A549 (cell line): ENCODE measurements around the gene ODF4. TPM values are rescaled to one million over a fixed set of nuclear protein-coding genes. Genes with fewer than 3 reads are reported as not detected.

Source experiments
- ATAC-seq, 2 experiments: fragments of 200-7000 bp in 1 of 2; fragments of >200 bp in 1 of 2; cut with Nextera tagmentation in 1 of 2; cut with Tn5 transposase in 1 of 2; 3 replicates each; pipeline versions ENCODE4 v1.8.0 to v1.9.1; 2018 to 2020; ENCODE audit warnings: mild to moderate bottlenecking in 1 of 2, moderate library complexity in 1 of 2
- CTCF ChIA-PET: fragments of 300-600 bp; sonication (Branson Sonifier 250); formaldehyde crosslinking; extraction: SDS; loops from one replicate; lab custom pipeline; 2021; ENCODE audit warnings: antibody characterized with exemption, inconsistent platforms; lab: Yijun Ruan, JAX
- POLR2A ChIA-PET: fragments of 350-600 bp; formaldehyde crosslinking; extraction: SDS; loops from one replicate; lab custom pipeline; 2021; ENCODE audit warnings: antibody characterized with exemption, inconsistent platforms; lab: Yijun Ruan, JAX
- DNase-seq, 2 experiments: peaks; one replicate each; pipeline versions ENCODE4 v3.0.0 to v3.0.0-alpha.2; 2011 to 2016; ENCODE audit warnings: low read depth in 1 of 2, low spot score in 1 of 2
- FAIRE-seq: peaks from 2 replicates; lab custom pipeline; 2011; peaks lifted over from hg19 to GRCh38; lab: Jason Lieb, UNC
- H3K27ac ChIP-seq, 2 experiments: fragments of >200 bp; sonication (Bioruptor Twin); formaldehyde crosslinking; 3 replicates each; pipeline ENCODE4 v1.5.1; 2016 to 2017
- H3K4me1 ChIP-seq: fragments of >200 bp; sonication (Bioruptor Twin); formaldehyde crosslinking; 3 replicates; pipeline ENCODE4 v1.6.1; 2016
- H3K4me2 ChIP-seq: fragments of >200 bp; sonication (Bioruptor Twin); formaldehyde crosslinking; 3 replicates; pipeline ENCODE4 v1.6.1; 2016
- H3K4me3 ChIP-seq: fragments of >200 bp; sonication (Bioruptor Twin); formaldehyde crosslinking; 3 replicates; pipeline ENCODE4 v1.5.1; 2016
- H3K9me3 ChIP-seq: fragments of >200 bp; sonication (Bioruptor Twin); formaldehyde crosslinking; 3 replicates; pipeline ENCODE4 v1.6.1; 2016
- CBX2 ChIP-seq: fragments of 200-600 bp; sonication (generic); IDR thresholded peaks from 2 replicates; pipeline ENCODE4 v1.6.1; 2016; ENCODE audit warnings: low read depth, mild to moderate bottlenecking, borderline replicate concordance
- EHMT2 ChIP-seq: fragments of 200-600 bp; sonication (generic); IDR thresholded peaks from 2 replicates; pipeline ENCODE4 v1.6.1; 2016; ENCODE audit warnings: antibody characterized with exemption, low read depth, mild to moderate bottlenecking, moderate library complexity
- FOSL2 ChIP-seq, 2 experiments: fragments of 450-650 bp in 1 of 2; fragments of >200 bp in 1 of 2; sonication (Bioruptor Twin) in 1 of 2; formaldehyde crosslinking; IDR thresholded peaks; 2 replicates each; pipeline versions ENCODE4 v1.5.0 to v1.6.1; 2016 to 2020; ENCODE audit warnings: mild to moderate bottlenecking in 1 of 2, moderate library complexity in 1 of 2
- FOXS1 ChIP-seq: fragments of 250-450 bp; sonication (Bioruptor Pico); IDR thresholded peaks from 2 replicates; pipeline ENCODE4 v1.5.0; 2020; ENCODE audit warnings: mild to moderate bottlenecking, moderate library complexity
- HDAC2 ChIP-seq: fragments of 200-600 bp; sonication (generic); IDR thresholded peaks from 2 replicates; pipeline ENCODE4 v1.6.1; 2016
- HOXB13 ChIP-seq: fragments of 250-450 bp; sonication (Bioruptor Pico); IDR thresholded peaks from 2 replicates; pipeline ENCODE4 v1.5.0; 2020; ENCODE audit warnings: low read depth, mild to moderate bottlenecking, moderate library complexity
- HOXB5 ChIP-seq: fragments of 250-450 bp; sonication (Bioruptor Pico); IDR thresholded peaks from 2 replicates; pipeline ENCODE4 v1.5.0; 2020; ENCODE audit warnings: mild to moderate bottlenecking, moderate library complexity
- JUNB ChIP-seq: fragments of >200 bp; sonication (Bioruptor Twin); formaldehyde crosslinking; IDR thresholded peaks from 2 replicates; pipeline ENCODE4 v1.6.1; 2016
- MAFK ChIP-seq: fragments of 450-650 bp; IDR thresholded peaks from 2 replicates; pipeline ENCODE4 v1.6.1; 2014; ENCODE audit not compliant: partially characterized antibody
- MAZ ChIP-seq: fragments of 150-350 bp; IDR thresholded peaks from 2 replicates; pipeline ENCODE4 v1.6.1; 2014; ENCODE audit warnings: antibody characterized with exemption, low read depth, low read length, borderline replicate concordance
- MYC ChIP-seq: IDR thresholded peaks from 2 replicates; pipeline ENCODE4 v1.6.1; 2012; ENCODE audit warnings: mild to moderate bottlenecking, inconsistent platforms, low read length, improper control_type of control experiment, borderline replicate concordance
- NR3C1 ChIP-seq: fragments of >200 bp; sonication (Bioruptor Twin); formaldehyde crosslinking; IDR thresholded peaks from 3 replicates; pipeline ENCODE4 v1.6.1; 2017
- POLR2A ChIP-seq: IDR thresholded peaks from 2 replicates; pipeline ENCODE4 v1.6.1; 2012; ENCODE audit warnings: mild to moderate bottlenecking, low read length
- RAD21 ChIP-seq, 2 experiments: fragments of >200 bp in 1 of 2; sonication (Bioruptor Twin) in 1 of 2; formaldehyde crosslinking in 1 of 2; IDR thresholded peaks in 1 of 2; conservative IDR thresholded peaks in 1 of 2; 2 replicates in 1 of 2; 3 replicates in 1 of 2; pipeline ENCODE4 v1.6.1; 2012 to 2018; ENCODE audit warnings: inconsistent platforms in 1 of 2
- SREBF2 ChIP-seq: fragments of 450-650 bp; IDR thresholded peaks from 2 replicates; pipeline ENCODE4 v1.6.1; 2014; ENCODE audit warnings: mild to moderate bottlenecking, moderate library complexity
- ZFP36 ChIP-seq: fragments of 450-650 bp; IDR thresholded peaks from 2 replicates; pipeline ENCODE4 v1.6.1; 2014; ENCODE audit warnings: borderline replicate concordance; ENCODE audit not compliant: partially characterized antibody
- ZNF302 ChIP-seq: fragments of 250-450 bp; sonication (Bioruptor Pico); IDR thresholded peaks from 2 replicates; pipeline ENCODE4 v1.9.0; 2021; ENCODE audit warnings: inconsistent platforms, mild to moderate bottlenecking, moderate library complexity
- ZSCAN20 ChIP-seq: fragments of 250-450 bp; sonication (Bioruptor Pico); IDR thresholded peaks from 2 replicates; pipeline ENCODE4 v1.8.0; 2022; ENCODE audit warnings: mild to moderate bottlenecking, moderate library complexity
- WGBS: methylation state at CpG from one replicate; pipeline ENCODE4 v1.1.6; 2017; ENCODE audit errors: missing lambda C conversion rate; 5-methylcytosine and 5-hydroxymethylcytosine counted together
- polyA plus RNA-seq, 4 experiments: library from polyadenylated mRNA; depleted of rRNA in 3 of 4; stranded (reverse); fragments of >200 nt; fragmentation: RNase III in 1 of 4; extraction: RNeasy Plus Mini Kit Qiagen cat#74134 plus additional on column Dnase treatment in 1 of 4; gene quantifications; 2 replicates in 3 of 4; 3 replicates in 1 of 4; pipeline ENCODE4 v1.2.3, GENCODE V29; 2011 to 2017
- TF ChIP-seq, protein P1 (sequence below): fragments of >200 bp; sonication (Bioruptor Twin); formaldehyde crosslinking; IDR thresholded peaks from 3 replicates; pipeline ENCODE4 v1.5.1; 2016
- TF ChIP-seq, protein P2 (sequence below): fragments of 250-450 bp; sonication (Bioruptor Pico); IDR thresholded peaks from 2 replicates; pipeline ENCODE4 v1.5.0; 2020; ENCODE audit warnings: low read depth, mild to moderate bottlenecking, moderate library complexity
- TF ChIP-seq, protein P3 (sequence below): IDR thresholded peaks from 2 replicates; pipeline ENCODE4 v1.6.1; 2012
- TF ChIP-seq, protein P4 (sequence below): IDR thresholded peaks from 2 replicates; pipeline ENCODE4 v1.6.1; 2012
- TF ChIP-seq, protein P5 (sequence below): fragments of 250-450 bp; sonication (Bioruptor Pico); IDR thresholded peaks from 2 replicates; pipeline ENCODE4 v1.5.0; 2021; ENCODE audit warnings: mild to moderate bottlenecking, moderate library complexity, borderline replicate concordance
- TF ChIP-seq, protein P6 (sequence below): fragments of 450-650 bp; IDR thresholded peaks from 2 replicates; pipeline ENCODE4 v1.6.1; 2014; ENCODE audit warnings: antibody characterized with exemption
- TF ChIP-seq, protein P7 (sequence below): IDR thresholded peaks from 2 replicates; pipeline ENCODE4 v1.6.1; 2012; ENCODE audit warnings: low read depth, borderline replicate concordance
- TF ChIP-seq, protein P8 (sequence below): fragments of 200-600 bp; sonication (generic); IDR thresholded peaks from 2 replicates; pipeline ENCODE4 v1.6.1; 2016; ENCODE audit warnings: antibody characterized with exemption, mild to moderate bottlenecking, moderate library complexity

ODF4 gene
- polyA plus RNA-seq, 2 of the 4 experiments (the other 2 are of a cell fraction), result not detected

DNA sequence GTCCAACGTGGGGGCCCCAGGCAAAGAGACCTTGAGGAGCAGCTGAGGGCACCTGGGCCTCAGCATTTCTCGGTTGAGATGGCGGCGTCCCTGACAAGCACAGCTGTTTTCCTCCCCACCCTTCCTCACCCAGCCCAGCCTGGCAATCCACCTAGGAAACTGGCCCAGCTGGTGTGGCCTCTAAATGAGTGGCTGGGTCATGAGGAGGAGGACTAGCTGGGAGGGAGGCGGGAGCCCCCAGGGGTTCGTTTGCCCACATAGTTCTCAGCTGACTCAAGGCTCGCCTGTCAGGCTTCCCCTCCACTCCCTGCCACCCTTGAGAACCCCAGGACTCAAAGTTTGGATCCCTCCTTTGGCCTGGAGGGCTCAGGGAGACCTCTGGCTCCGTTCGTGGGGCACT, 52.1 kb downstream of the ODF4 start:
- Histone ChIP-seq H3K4me1 (peaks cover 6% of the 10 kb centered on the region; the same call in 1 of the 3 replicates), H3K4me3 (no peak overlapping the region), H3K4me2 (no peak overlapping the region), H3K27ac (no peak overlapping the region), H3K9me3 (no peaks in the 10 kb centered on the region)
- 45% methylated on average over 9 of the region's 9 CpGs for WGBS
- no peak for DNase-seq
- CTCF ChIA-PET, result interaction anchor here (0.7 to 9.3 kb wide), 8 partner anchors 9 to 394 kb away, joined by 3 to 71 read pairs (median 4); partner anchors contain the start of gene RPL26
- no peak for TF ChIP-seq MYC
- TF ChIP-seq, protein P1, sequence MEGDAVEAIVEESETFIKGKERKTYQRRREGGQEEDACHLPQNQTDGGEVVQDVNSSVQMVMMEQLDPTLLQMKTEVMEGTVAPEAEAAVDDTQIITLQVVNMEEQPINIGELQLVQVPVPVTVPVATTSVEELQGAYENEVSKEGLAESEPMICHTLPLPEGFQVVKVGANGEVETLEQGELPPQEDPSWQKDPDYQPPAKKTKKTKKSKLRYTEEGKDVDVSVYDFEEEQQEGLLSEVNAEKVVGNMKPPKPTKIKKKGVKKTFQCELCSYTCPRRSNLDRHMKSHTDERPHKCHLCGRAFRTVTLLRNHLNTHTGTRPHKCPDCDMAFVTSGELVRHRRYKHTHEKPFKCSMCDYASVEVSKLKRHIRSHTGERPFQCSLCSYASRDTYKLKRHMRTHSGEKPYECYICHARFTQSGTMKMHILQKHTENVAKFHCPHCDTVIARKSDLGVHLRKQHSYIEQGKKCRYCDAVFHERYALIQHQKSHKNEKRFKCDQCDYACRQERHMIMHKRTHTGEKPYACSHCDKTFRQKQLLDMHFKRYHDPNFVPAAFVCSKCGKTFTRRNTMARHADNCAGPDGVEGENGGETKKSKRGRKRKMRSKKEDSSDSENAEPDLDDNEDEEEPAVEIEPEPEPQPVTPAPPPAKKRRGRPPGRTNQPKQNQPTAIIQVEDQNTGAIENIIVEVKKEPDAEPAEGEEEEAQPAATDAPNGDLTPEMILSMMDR, result no peak
- TF ChIP-seq MAFK, result no peak
- TF ChIP-seq, protein P2, sequence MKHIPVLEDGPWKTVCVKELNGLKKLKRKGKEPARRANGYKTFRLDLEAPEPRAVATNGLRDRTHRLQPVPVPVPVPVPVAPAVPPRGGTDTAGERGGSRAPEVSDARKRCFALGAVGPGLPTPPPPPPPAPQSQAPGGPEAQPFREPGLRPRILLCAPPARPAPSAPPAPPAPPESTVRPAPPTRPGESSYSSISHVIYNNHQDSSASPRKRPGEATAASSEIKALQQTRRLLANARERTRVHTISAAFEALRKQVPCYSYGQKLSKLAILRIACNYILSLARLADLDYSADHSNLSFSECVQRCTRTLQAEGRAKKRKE (CRISPR knock-in tag), result no peak
- no peak for TF ChIP-seq HOXB5 (CRISPR knock-in tag)
- TF ChIP-seq, protein P3, sequence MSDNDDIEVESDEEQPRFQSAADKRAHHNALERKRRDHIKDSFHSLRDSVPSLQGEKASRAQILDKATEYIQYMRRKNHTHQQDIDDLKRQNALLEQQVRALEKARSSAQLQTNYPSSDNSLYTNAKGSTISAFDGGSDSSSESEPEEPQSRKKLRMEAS, result no peak
- TF ChIP-seq, protein P4, sequence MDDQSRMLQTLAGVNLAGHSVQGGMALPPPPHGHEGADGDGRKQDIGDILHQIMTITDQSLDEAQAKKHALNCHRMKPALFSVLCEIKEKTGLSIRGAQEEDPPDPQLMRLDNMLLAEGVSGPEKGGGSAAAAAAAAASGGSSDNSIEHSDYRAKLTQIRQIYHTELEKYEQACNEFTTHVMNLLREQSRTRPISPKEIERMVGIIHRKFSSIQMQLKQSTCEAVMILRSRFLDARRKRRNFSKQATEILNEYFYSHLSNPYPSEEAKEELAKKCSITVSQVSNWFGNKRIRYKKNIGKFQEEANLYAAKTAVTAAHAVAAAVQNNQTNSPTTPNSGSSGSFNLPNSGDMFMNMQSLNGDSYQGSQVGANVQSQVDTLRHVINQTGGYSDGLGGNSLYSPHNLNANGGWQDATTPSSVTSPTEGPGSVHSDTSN, result no peak
- TF ChIP-seq, protein P5, sequence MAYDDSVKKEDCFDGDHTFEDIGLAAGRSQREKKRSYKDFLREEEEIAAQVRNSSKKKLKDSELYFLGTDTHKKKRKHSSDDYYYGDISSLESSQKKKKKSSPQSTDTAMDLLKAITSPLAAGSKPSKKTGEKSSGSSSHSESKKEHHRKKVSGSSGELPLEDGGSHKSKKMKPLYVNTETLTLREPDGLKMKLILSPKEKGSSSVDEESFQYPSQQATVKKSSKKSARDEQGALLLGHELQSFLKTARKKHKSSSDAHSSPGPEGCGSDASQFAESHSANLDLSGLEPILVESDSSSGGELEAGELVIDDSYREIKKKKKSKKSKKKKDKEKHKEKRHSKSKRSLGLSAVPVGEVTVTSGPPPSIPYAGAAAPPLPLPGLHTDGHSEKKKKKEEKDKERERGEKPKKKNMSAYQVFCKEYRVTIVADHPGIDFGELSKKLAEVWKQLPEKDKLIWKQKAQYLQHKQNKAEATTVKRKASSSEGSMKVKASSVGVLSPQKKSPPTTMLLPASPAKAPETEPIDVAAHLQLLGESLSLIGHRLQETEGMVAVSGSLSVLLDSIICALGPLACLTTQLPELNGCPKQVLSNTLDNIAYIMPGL (CRISPR knock-in tag), result no peak
- no peak for TF ChIP-seq NR3C1
- TF ChIP-seq ZNF302 (CRISPR knock-in tag), result no peak
- peak; percentile 16 to 19; a peak in 3 of 6 replicates for ATAC-seq
- POLR2A ChIA-PET, result interaction anchor here (1.3 kb wide), 1 partner anchor 8 kb away, joined by 5 read pairs; no protein-coding TSS in a partner anchor
- FAIRE-seq, result no peak

DNA sequence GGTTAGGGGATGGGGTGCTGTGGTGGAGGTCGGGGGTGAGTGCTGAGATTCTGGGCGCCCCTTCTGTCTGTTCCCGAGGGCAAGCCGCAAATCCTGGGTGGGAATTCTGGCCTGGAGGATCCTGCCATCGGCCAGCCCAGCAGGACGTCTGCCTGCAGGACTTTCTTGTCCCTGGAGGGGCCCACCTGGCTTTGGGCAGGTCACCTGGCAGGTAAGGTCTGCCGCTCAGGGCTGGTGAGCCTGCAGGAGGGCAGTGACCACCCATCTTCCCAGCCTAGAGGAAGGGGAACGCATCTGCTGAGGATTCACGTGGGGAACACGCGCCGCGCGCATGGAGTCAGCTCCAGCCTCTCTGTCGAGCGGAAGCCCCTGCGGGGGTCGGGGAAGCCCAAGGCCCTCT, 52.6 kb downstream of the ODF4 start:
- DNase-seq (no peak), ATAC-seq (peak in 1 of 2 experiments; percentile 16; a peak in 3 of 6 replicates), FAIRE-seq (no peak)
- CTCF ChIA-PET, result interaction anchor here (1.1 to 9.3 kb wide), 5 partner anchors 9 to 354 kb away, joined by 3 to 71 read pairs (median 7); partner anchors contain the start of gene RPL26
- peaks cover 6% of the 10 kb centered on the region; the same call in 1 of the 3 replicates for H3K4me1 ChIP-seq
- POLR2A ChIA-PET, result interaction anchor here (1.3 kb wide), 1 partner anchor 9 kb away, joined by 5 read pairs; no protein-coding TSS in a partner anchor
- H3K27ac ChIP-seq, result no peak overlapping the region
- no peaks in the 10 kb centered on the region for H3K9me3 ChIP-seq
- WGBS, result 86% methylated on average over 17 of the region's 18 CpGs
- no peak overlapping the region for H3K4me2 ChIP-seq
- no peak overlapping the region for H3K4me3 ChIP-seq
- TF ChIP-seq ZSCAN20 (CRISPR knock-in tag) (no peak), CBX2 (no peak), HDAC2 (no peak), SREBF2 (no peak), RAD21 (conservative IDR thresholded peaks at IDR 0.05 in 1 of 2, IDR thresholded peaks at IDR 0.05 in 1 of 2) (no peak), HOXB13 (CRISPR knock-in tag) (no peak), POLR2A (no peak), FOXS1 (CRISPR knock-in tag) (no peak), ZFP36 (no peak), ZNF302 (CRISPR knock-in tag) (no peak), JUNB (no peak), EHMT2 (no peak), FOSL2 (IDR thresholded peaks at IDR 0.05) (no peak), FOSL2 (CRISPR knock-in tag; IDR thresholded peaks at IDR 0.05) (no peak), MAZ (no peak)
- TF ChIP-seq, protein P6, sequence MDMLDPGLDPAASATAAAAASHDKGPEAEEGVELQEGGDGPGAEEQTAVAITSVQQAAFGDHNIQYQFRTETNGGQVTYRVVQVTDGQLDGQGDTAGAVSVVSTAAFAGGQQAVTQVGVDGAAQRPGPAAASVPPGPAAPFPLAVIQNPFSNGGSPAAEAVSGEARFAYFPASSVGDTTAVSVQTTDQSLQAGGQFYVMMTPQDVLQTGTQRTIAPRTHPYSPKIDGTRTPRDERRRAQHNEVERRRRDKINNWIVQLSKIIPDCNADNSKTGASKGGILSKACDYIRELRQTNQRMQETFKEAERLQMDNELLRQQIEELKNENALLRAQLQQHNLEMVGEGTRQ, result no peak
- TF ChIP-seq, protein P7, sequence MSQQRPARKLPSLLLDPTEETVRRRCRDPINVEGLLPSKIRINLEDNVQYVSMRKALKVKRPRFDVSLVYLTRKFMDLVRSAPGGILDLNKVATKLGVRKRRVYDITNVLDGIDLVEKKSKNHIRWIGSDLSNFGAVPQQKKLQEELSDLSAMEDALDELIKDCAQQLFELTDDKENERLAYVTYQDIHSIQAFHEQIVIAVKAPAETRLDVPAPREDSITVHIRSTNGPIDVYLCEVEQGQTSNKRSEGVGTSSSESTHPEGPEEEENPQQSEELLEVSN, result no peak
- TF ChIP-seq, protein P8, sequence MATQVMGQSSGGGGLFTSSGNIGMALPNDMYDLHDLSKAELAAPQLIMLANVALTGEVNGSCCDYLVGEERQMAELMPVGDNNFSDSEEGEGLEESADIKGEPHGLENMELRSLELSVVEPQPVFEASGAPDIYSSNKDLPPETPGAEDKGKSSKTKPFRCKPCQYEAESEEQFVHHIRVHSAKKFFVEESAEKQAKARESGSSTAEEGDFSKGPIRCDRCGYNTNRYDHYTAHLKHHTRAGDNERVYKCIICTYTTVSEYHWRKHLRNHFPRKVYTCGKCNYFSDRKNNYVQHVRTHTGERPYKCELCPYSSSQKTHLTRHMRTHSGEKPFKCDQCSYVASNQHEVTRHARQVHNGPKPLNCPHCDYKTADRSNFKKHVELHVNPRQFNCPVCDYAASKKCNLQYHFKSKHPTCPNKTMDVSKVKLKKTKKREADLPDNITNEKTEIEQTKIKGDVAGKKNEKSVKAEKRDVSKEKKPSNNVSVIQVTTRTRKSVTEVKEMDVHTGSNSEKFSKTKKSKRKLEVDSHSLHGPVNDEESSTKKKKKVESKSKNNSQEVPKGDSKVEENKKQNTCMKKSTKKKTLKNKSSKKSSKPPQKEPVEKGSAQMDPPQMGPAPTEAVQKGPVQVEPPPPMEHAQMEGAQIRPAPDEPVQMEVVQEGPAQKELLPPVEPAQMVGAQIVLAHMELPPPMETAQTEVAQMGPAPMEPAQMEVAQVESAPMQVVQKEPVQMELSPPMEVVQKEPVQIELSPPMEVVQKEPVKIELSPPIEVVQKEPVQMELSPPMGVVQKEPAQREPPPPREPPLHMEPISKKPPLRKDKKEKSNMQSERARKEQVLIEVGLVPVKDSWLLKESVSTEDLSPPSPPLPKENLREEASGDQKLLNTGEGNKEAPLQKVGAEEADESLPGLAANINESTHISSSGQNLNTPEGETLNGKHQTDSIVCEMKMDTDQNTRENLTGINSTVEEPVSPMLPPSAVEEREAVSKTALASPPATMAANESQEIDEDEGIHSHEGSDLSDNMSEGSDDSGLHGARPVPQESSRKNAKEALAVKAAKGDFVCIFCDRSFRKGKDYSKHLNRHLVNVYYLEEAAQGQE, result no peak
